Activated CD8-positive, alpha-beta T cell treated with anti-CD3 and anti-CD28 coated beads, Interleukin-2, amount 10 ng/mL, durations not matched to agents 7 days and 5 days (primary cell): ENCODE measurements around the gene SLC2A4. TPM values are rescaled to one million over a fixed set of nuclear protein-coding genes. Genes with fewer than 3 reads are reported as not detected.

Experiments used
- ATAC-seq: fragments of 150-1000 bp; cut with Tn5 transposase; one replicate; pipeline ENCODE4 v1.10.0; 2021; ENCODE audit warnings: moderate library complexity
- CTCF ChIA-PET: fragments of 350-600 bp; sonication (Branson Sonifier 250); formaldehyde crosslinking; loops from one replicate; lab custom pipeline; 2021; ENCODE audit warnings: antibody characterized with exemption; lab: Charles Lee
- POLR2A ChIA-PET: fragments of 350-600 bp; sonication (Branson Sonifier 250); formaldehyde crosslinking; loops from one replicate; lab custom pipeline; 2021; ENCODE audit warnings: antibody characterized with exemption; lab: Charles Lee
- DNase-seq: peaks from one replicate; pipeline ENCODE4 v3.0.0-alpha.2; 2020
- H3K27ac Mint-ChIP-seq: one replicate; pipeline ENCODE4 v1.8.0; 2021; ENCODE audit warnings: mild to moderate bottlenecking, mixed read lengths
- H3K27me3 Mint-ChIP-seq: one replicate; pipeline ENCODE4 v1.8.0; 2021; ENCODE audit warnings: low read depth, mixed read lengths
- H3K36me3 Mint-ChIP-seq: one replicate; pipeline ENCODE4 v1.8.0; 2021; ENCODE audit warnings: low read depth, mixed read lengths
- H3K4me1 Mint-ChIP-seq: one replicate; pipeline ENCODE4 v1.8.0; 2021; ENCODE audit warnings: low read depth, mixed read lengths
- H3K4me3 Mint-ChIP-seq: one replicate; pipeline ENCODE4 v1.8.0; 2021; ENCODE audit warnings: mild to moderate bottlenecking, mixed read lengths
- H3K9me3 Mint-ChIP-seq: one replicate; pipeline ENCODE4 v1.8.0; 2022; ENCODE audit warnings: mixed read lengths; ENCODE audit not compliant: insufficient read depth
- total RNA-seq, 2 experiments: library from RNA; stranded (reverse); gene quantifications; one replicate each; pipeline ENCODE4 v1.2.3, GENCODE V29; 2021

Gene SLC2A4
- total RNA-seq, 2 experiments from 2014 or later = not detected

DNA sequence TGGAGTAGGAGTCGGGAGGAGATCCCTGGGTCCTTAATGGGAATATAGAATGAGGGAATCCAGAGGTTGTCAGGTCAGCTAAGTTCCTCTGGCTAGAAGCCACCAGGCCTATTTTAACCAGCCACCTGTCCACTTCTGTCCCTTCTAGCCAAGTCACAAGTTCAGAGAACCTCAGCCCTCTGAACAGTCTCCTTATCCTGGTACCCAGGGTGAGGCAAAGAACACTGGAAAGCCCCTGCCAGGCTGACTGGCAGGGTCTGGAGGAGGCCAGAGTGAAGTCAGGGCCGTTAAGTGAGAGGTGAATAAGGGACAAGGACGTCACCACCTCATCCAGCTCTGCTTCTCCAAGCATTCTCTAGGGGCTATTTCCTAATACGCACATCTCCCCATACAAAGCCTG is 32.7 kb upstream of the SLC2A4 start:
- ChIA-PET POLR2A (interaction anchor here (0.5 kb wide), 1 partner anchor 303 kb away, joined by 3 read pairs; no protein-coding TSS in a partner anchor), CTCF (no interaction called here)
- Mint-ChIP-seq H3K4me1 (peaks cover 40% of the 10 kb centered on the region), H3K27me3 (no peaks in the 10 kb centered on the region), H3K27ac (no peak overlapping the region), H3K36me3 (peaks cover 45% of the 10 kb centered on the region), H3K4me3 (no peak overlapping the region), H3K9me3 (no peaks in the 10 kb centered on the region)
- ATAC-seq (no peak), DNase-seq (no peak)

DNA sequence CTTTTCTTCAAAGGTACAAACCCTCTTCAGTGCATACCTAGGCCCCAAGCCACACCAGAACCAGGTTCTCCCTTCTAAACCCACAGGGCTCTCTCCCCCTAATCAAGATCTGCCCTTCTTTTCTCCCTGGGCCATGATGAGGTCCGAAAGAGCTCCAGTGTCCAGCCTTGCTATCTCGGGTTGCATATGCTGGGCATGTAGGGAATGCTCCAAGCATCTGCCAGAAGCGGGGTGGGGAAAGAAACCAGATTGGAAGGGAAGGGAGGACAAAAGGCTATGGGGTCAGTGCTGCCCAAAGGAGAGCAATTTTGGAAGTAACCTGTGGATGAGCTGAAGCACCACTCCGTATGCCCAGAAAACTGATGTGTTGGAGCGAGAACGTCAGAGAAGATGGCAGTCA is 32.3 kb upstream of the SLC2A4 start:
- H3K9me3 Mint-ChIP-seq = no peaks in the 10 kb centered on the region
- H3K27me3 Mint-ChIP-seq = no peaks in the 10 kb centered on the region
- H3K27ac Mint-ChIP-seq = peak overlapping the region; percentile 47
- ATAC-seq = no peak
- DNase-seq = no peak
- ChIA-PET CTCF (no interaction called here), POLR2A (interaction anchor here (0.7 kb wide), 1 partner anchor 135 kb away, joined by 3 read pairs; no protein-coding TSS in a partner anchor)
- H3K4me1 Mint-ChIP-seq = peaks cover 44% of the 10 kb centered on the region
- H3K4me3 Mint-ChIP-seq = peak overlapping the region; percentile 83
- H3K36me3 Mint-ChIP-seq = peaks cover 46% of the 10 kb centered on the region

DNA sequence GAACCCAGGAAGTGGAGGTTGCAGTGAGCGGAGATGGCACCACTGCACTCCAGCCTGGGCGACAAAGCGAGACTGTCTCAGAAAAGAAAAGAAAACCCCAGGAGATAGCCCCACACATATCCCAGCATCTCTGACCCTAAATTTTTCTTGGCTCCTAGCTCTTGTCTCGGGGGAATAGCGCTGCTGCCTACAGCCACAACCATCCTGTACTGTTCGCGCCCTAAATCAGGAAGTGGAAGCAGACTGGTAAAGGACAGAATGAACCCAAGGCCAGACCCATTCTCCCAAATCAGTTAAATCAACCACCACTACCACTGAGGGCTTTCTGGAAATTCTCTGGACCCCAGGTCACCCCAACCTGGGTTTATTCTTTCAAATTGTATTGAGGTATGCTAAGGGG is 31.7 kb upstream of the SLC2A4 start:
- H3K9me3 Mint-ChIP-seq = no peaks in the 10 kb centered on the region
- H3K4me1 Mint-ChIP-seq = peaks cover 50% of the 10 kb centered on the region
- no peak for ATAC-seq
- peak overlapping the region; percentile 90 for H3K27ac Mint-ChIP-seq
- peak overlapping the region; percentile 83 for H3K4me3 Mint-ChIP-seq
- H3K27me3 Mint-ChIP-seq = no peaks in the 10 kb centered on the region
- ChIA-PET CTCF (interaction anchor here (1.0 to 1.2 kb wide), 2 partner anchors 10 to 46 kb away, joined by 3 to 6 read pairs; partner anchors contain the start of gene PHF23), POLR2A (interaction anchor here (0.7 kb wide), 1 partner anchor 134 kb away, joined by 3 read pairs; no protein-coding TSS in a partner anchor)
- no peak for DNase-seq
- peaks cover 45% of the 10 kb centered on the region for H3K36me3 Mint-ChIP-seq

DNA sequence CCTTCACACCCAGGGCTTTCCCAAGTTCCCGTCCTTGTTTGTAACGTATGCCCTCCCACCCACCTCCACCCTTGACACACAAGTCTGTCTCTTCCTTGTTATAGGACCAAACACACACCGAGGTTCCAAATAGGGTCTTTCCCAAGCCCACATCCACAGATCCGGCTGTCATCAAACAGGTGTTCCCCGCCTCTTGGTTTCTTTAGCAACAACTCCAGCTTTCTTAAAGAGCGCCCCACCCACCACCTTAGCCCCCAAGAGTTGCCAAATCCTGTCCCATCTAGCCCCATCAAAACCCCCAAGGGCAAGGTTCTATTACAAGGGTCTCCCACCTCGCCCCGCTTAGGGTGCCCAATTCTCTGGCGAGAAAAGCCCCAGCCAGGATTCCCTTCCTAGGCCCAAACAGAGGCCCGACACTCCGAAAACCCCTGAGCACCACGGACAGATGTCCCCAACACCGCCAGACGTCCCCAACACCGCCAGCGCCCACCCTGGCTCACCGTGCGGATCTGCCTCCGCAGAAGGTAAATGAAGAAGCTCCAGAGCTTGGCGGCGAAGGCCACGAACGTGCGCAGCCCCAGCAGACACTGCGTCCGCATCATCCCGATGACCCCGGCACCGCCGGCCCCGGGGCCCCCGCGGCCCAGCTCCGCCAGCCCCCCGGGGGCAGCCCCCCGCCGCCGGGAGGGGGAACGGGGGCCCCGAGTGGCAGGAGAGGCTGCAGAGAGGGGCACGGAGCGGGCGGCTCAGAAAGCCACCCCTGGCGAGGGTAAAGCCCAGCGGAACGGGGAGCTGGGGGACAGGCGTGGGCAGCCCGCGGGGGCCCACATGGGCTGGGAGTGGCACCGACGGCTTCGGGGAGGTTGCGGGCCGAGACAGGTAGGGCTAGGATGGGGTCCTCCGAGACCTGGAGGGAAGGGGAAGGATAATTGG is 30.6 kb upstream of the SLC2A4 start:
- Mint-ChIP-seq H3K4me3 (peak overlapping the region; percentile 83), H3K27ac (peak overlapping the region; percentile 100), H3K36me3 (peaks cover 44% of the 10 kb centered on the region), H3K9me3 (no peaks in the 10 kb centered on the region), H3K27me3 (no peaks in the 10 kb centered on the region), H3K4me1 (peaks cover 50% of the 10 kb centered on the region)
- ChIA-PET POLR2A (interaction anchor here (0.7 to 2.0 kb wide), 5 partner anchors 9 to 184 kb away, joined by 3 to 15 read pairs (median 3); partner anchors contain the start of genes ACADVL, DLG4, DVL2 and GABARAP), CTCF (interaction anchor here (0.6 to 1.6 kb wide), 6 partner anchors 8 to 86 kb away, joined by 3 to 8 read pairs (median 4); partner anchors contain the start of genes GABARAP and PHF23)
- peak; percentile 4 for ATAC-seq
- DNase-seq = peak; percentile 42

DNA sequence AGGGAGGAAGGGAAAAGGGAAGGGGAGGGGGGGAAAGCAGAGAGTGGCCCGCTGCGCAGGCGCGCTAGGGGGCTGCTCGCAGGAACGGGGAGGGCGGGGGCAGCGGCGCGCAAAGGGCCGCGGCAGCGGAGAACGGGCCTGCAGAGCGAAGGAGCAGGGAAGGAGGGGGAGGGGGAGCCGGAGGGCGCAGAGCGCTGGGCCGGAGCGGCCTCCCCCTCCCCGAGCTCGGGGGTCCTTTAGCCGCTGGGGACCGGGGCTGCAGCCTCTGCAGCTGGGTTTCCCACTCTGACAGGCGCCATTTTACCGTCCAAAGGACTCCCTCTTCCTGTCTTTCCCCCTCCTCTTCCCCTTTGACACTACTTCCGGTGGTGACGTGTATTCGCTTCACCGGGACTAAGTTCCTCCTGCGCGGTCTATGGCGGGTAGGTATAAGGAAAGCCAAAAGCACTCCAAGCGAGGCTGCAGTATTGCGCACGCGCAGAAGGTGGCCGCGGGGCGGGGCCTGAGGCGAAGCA is 29.8 kb upstream of the SLC2A4 start, which contains the start of gene CTDNEP1:
TSS of gene CTDNEP1 (minus strand) at position 74 of the 515 bp plus-strand sequence. CDS start 438 bp downstream, outside the sequence.
- Mint-ChIP-seq H3K4me3 (peak within 1 kb of the TSS; percentile 83), H3K27ac (peak within 1 kb of the TSS; percentile 100), H3K36me3 (peaks cover 41% of the 10 kb centered on the region), H3K4me1 (peaks cover 52% of the 10 kb centered on the region), H3K9me3 (no peaks in the 10 kb centered on the region), H3K27me3 (no peaks in the 10 kb centered on the region)
- ATAC-seq (peak; percentile 93), DNase-seq (peak; percentile 99)
- POLR2A ChIA-PET = interaction anchor here (0.7 to 2.0 kb wide), 4 partner anchors 9 to 183 kb away, joined by 3 to 15 read pairs (median 4); partner anchors contain the start of genes ACADVL, DLG4, DVL2 and GABARAP
- CTCF ChIA-PET = interaction anchor here (0.6 to 1.6 kb wide), 3 partner anchors 9 to 85 kb away, joined by 3 to 8 read pairs (median 4); partner anchors contain the start of gene GABARAP

DNA sequence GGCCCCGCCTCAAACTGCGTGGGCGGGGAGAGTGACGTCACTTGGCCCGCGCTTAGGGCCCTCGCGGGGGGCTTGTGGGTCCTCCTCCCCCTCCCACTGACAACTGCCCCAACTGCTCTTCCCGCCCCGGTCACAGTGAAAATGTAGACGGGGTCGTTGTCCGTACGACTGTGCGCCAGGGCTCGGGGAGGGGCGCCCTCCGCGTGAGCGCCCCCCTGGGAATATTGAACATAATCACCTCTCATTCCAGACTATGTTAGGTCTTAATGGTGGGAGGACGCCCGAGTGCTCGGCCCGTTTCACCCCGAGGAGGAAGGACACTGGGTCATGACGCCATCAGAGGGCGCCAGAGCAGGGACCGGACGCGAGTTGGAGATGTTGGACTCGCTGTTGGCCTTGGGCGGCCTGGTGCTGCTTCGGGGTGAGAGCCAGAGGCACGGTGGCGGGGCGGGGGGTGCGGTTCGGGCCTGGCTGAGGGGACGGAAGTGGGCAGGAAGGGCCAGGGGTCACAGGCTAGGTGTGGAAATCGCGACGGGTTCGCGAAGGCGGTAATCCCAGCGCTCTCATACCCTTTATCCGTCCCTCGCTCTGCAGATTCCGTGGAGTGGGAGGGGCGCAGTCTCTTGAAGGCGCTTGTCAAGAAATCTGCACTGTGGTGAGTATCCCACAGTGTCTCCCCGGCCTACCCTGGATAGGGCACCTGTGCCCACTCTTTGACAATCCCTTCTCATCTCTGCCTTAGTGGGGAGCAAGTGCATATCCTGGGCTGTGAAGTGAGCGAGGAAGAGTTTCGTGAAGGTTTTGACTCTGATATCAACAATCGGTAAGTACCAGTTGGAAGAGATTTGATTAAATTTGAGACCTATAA is 29.1 kb upstream of the SLC2A4 start, which contains the start of gene ELP5:
TSS of gene ELP5 (plus strand) at position 40 of the 868 bp plus-strand sequence. CDS start at position 376, 336 bp downstream.
- H3K27ac Mint-ChIP-seq = peak within 1 kb of the TSS; percentile 100
- ATAC-seq (peak; percentile 76), DNase-seq (peak; percentile 94)
- peaks cover 39% of the 10 kb centered on the region for H3K36me3 Mint-ChIP-seq
- H3K27me3 Mint-ChIP-seq = no peaks in the 10 kb centered on the region
- CTCF ChIA-PET = no interaction called here
- POLR2A ChIA-PET = interaction anchor here (1.0 to 2.0 kb wide), 2 partner anchors 10 to 32 kb away, joined by 6 to 15 read pairs; partner anchors contain the start of genes ACADVL, DLG4 and GABARAP
- H3K4me1 Mint-ChIP-seq = peaks cover 49% of the 10 kb centered on the region
- H3K4me3 Mint-ChIP-seq = peak within 1 kb of the TSS; percentile 83
- H3K9me3 Mint-ChIP-seq = no peaks in the 10 kb centered on the region

DNA sequence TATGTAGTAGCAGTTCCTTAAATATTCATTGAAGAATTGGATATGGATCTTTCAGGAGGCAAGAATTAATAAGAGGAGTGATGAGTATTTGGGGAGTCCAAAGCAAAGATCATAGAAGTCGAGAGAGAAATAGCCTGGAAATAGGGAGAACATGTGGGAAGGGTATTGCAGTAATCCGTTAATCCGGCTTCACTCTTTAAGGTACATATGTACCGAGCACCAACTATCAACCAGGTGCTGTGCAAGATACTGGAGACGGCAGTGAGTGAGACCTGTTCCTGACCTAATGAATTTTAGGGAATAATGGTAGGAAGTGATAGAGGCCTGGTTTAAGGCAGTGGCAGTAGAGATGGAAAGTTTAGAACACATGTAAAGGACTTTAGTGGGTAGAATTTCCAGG is 28.4 kb upstream of the SLC2A4 start:
- ChIA-PET CTCF (no interaction called here), POLR2A (no interaction called here)
- Mint-ChIP-seq H3K27me3 (no peaks in the 10 kb centered on the region), H3K4me1 (peaks cover 49% of the 10 kb centered on the region), H3K36me3 (peaks cover 39% of the 10 kb centered on the region), H3K27ac (peak overlapping the region; percentile 100), H3K4me3 (peak overlapping the region; percentile 83), H3K9me3 (no peaks in the 10 kb centered on the region)
- DNase-seq (no peak), ATAC-seq (no peak)

DNA sequence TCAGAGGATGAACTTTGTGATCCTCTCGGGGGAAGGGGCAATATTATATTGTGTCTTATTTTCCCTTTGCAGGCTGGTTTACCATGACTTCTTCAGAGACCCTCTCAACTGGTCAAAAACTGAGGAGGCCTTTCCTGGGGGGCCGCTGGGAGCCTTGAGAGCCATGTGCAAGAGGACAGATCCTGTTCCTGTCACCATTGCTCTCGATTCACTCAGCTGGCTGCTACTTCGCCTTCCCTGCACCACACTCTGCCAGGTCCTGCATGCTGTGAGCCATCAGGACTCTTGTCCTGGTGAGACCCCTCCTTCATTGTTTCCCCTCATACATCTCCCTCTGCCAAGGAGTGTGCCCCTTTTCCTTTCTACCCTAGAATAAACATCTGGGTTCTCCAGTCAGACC is 27.0 kb upstream of the SLC2A4 start:
- Mint-ChIP-seq H3K27ac (peak overlapping the region; percentile 16), H3K36me3 (peaks cover 42% of the 10 kb centered on the region), H3K4me1 (peaks cover 38% of the 10 kb centered on the region), H3K4me3 (no peak overlapping the region), H3K9me3 (no peaks in the 10 kb centered on the region), H3K27me3 (no peaks in the 10 kb centered on the region)
- DNase-seq (no peak), ATAC-seq (no peak)
- ChIA-PET CTCF (interaction anchor here (1.0 kb wide), 2 partner anchors 12 to 16 kb away, joined by 3 read pairs; partner anchors contain the start of gene GABARAP), POLR2A (interaction anchor here (1.0 kb wide), 1 partner anchor 10 kb away, joined by 3 read pairs; no protein-coding TSS in a partner anchor)

DNA sequence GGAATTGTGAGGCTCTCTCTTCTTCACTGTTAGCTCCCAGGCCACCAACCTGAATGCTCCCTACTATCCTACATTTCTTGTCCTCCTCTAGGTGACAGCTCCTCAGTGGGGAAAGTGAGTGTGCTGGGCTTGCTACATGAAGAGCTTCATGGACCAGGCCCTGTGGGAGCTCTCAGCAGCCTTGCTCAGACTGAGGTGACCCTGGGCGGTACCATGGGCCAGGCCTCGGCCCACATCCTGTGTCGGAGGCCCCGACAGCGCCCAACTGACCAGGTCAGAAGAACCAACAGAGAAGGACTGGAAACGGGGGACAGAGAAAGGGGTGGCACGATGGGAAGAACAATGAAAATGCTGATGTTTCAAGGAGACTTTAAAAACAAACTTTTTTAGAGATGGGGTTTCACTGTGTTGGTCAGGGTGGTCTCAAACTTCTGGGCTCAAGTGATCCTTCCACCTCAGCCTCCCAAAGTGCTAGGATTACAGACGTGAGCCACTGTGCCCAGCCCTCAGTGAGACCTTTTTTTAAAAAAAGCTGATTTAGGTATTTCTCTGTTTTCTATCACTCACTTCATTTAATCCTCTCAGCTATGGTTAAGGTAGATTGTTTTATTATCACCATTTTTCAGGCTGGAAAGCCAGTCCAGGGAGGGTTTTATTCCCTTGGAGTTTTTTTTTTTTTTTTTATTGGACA is 24.6 kb upstream of the SLC2A4 start:
- Mint-ChIP-seq H3K4me3 (no peak overlapping the region), H3K4me1 (peaks cover 35% of the 10 kb centered on the region), H3K27me3 (peaks cover 3% of the 10 kb centered on the region), H3K27ac (peak overlapping the region; percentile 25), H3K36me3 (peaks cover 35% of the 10 kb centered on the region), H3K9me3 (no peaks in the 10 kb centered on the region)
- ATAC-seq (no peak), DNase-seq (no peak)
- ChIA-PET CTCF (interaction anchor here (0.7 to 1.6 kb wide), 4 partner anchors 24 to 211 kb away, joined by 3 to 5 read pairs (median 3); partner anchors contain the start of gene SLC2A4), POLR2A (interaction anchor here (1.0 kb wide), 1 partner anchor 15 kb away, joined by 3 read pairs; the partner anchor contains the start of gene GABARAP)
